A549 (cell line): ENCODE data around the gene ELFN1. TPM values are rescaled to one million over a fixed set of nuclear protein-coding genes. Genes with fewer than 3 reads are reported as not detected.

Experiments
- ATAC-seq, 2 experiments: fragments of 200-7000 bp in 1 of 2; fragments of >200 bp in 1 of 2; cut with Nextera tagmentation in 1 of 2; cut with Tn5 transposase in 1 of 2; 3 replicates each; pipeline versions ENCODE4 v1.8.0 to v1.9.1; 2018 to 2020; ENCODE audit warnings: mild to moderate bottlenecking in 1 of 2, moderate library complexity in 1 of 2
- CTCF ChIA-PET: fragments of 300-600 bp; sonication (Branson Sonifier 250); formaldehyde crosslinking; extraction: SDS; loops from one replicate; lab custom pipeline; 2021; ENCODE audit warnings: antibody characterized with exemption, inconsistent platforms; lab: Yijun Ruan, JAX
- POLR2A ChIA-PET: fragments of 350-600 bp; formaldehyde crosslinking; extraction: SDS; loops from one replicate; lab custom pipeline; 2021; ENCODE audit warnings: antibody characterized with exemption, inconsistent platforms; lab: Yijun Ruan, JAX
- DNase-seq, 2 experiments: peaks; one replicate each; pipeline versions ENCODE4 v3.0.0 to v3.0.0-alpha.2; 2011 to 2016; ENCODE audit warnings: low read depth in 1 of 2, low spot score in 1 of 2
- FAIRE-seq: peaks from 2 replicates; lab custom pipeline; 2011; peaks lifted over from hg19 to GRCh38; lab: Jason Lieb, UNC
- H3K27ac ChIP-seq, 2 experiments: fragments of >200 bp; sonication (Bioruptor Twin); formaldehyde crosslinking; 3 replicates each; pipeline ENCODE4 v1.5.1; 2016 to 2017
- H3K4me1 ChIP-seq: fragments of >200 bp; sonication (Bioruptor Twin); formaldehyde crosslinking; 3 replicates; pipeline ENCODE4 v1.6.1; 2016
- H3K4me2 ChIP-seq: fragments of >200 bp; sonication (Bioruptor Twin); formaldehyde crosslinking; 3 replicates; pipeline ENCODE4 v1.6.1; 2016
- H3K4me3 ChIP-seq: fragments of >200 bp; sonication (Bioruptor Twin); formaldehyde crosslinking; 3 replicates; pipeline ENCODE4 v1.5.1; 2016
- H3K9me3 ChIP-seq: fragments of >200 bp; sonication (Bioruptor Twin); formaldehyde crosslinking; 3 replicates; pipeline ENCODE4 v1.6.1; 2016
- BHLHE40 ChIP-seq: IDR thresholded peaks from 2 replicates; pipeline ENCODE4 v1.6.1; 2012; ENCODE audit warnings: low read depth, low read length, inconsistent platforms
- CBX2 ChIP-seq: fragments of 200-600 bp; sonication (generic); IDR thresholded peaks from 2 replicates; pipeline ENCODE4 v1.6.1; 2016; ENCODE audit warnings: low read depth, mild to moderate bottlenecking, borderline replicate concordance
- CEBPB ChIP-seq, 2 experiments: fragments of >200 bp in 1 of 2; sonication (Bioruptor Twin) in 1 of 2; formaldehyde crosslinking in 1 of 2; IDR thresholded peaks; 2 replicates each; pipeline ENCODE4 v1.6.1; 2012 to 2016
- CHD2 ChIP-seq: fragments of 150-350 bp; IDR thresholded peaks from 2 replicates; pipeline ENCODE4 v1.6.1; 2014; ENCODE audit warnings: low read length; ENCODE audit not compliant: partially characterized antibody
- EHF ChIP-seq: fragments of 250-450 bp; sonication (Bioruptor Pico); IDR thresholded peaks from 2 replicates; pipeline ENCODE4 v1.5.0; 2020; ENCODE audit warnings: mild to moderate bottlenecking
- EHMT2 ChIP-seq: fragments of 200-600 bp; sonication (generic); IDR thresholded peaks from 2 replicates; pipeline ENCODE4 v1.6.1; 2016; ENCODE audit warnings: antibody characterized with exemption, low read depth, mild to moderate bottlenecking, moderate library complexity
- EP300 ChIP-seq, 2 experiments: fragments of >200 bp; sonication (Bioruptor Twin); formaldehyde crosslinking; IDR thresholded peaks; 2 replicates in 1 of 2; 3 replicates in 1 of 2; pipeline ENCODE4 v1.6.1; 2016 to 2017
- FOSL2 ChIP-seq, 2 experiments: fragments of 450-650 bp in 1 of 2; fragments of >200 bp in 1 of 2; sonication (Bioruptor Twin) in 1 of 2; formaldehyde crosslinking; IDR thresholded peaks; 2 replicates each; pipeline versions ENCODE4 v1.5.0 to v1.6.1; 2016 to 2020; ENCODE audit warnings: mild to moderate bottlenecking in 1 of 2, moderate library complexity in 1 of 2
- GATA3 ChIP-seq: IDR thresholded peaks from 2 replicates; pipeline ENCODE4 v1.6.1; 2012; ENCODE audit warnings: borderline replicate concordance
- HOXA7 ChIP-seq: fragments of 250-450 bp; sonication (Bioruptor Pico); IDR thresholded peaks from 2 replicates; pipeline ENCODE4 v1.5.0; 2020; ENCODE audit warnings: mild to moderate bottlenecking, moderate library complexity
- HOXB13 ChIP-seq: fragments of 250-450 bp; sonication (Bioruptor Pico); IDR thresholded peaks from 2 replicates; pipeline ENCODE4 v1.5.0; 2020; ENCODE audit warnings: low read depth, mild to moderate bottlenecking, moderate library complexity
- HOXB5 ChIP-seq: fragments of 250-450 bp; sonication (Bioruptor Pico); IDR thresholded peaks from 2 replicates; pipeline ENCODE4 v1.5.0; 2020; ENCODE audit warnings: mild to moderate bottlenecking, moderate library complexity
- JUN ChIP-seq, 2 experiments: fragments of >200 bp; sonication (Bioruptor Twin); formaldehyde crosslinking; IDR thresholded peaks; 2 replicates in 1 of 2; 3 replicates in 1 of 2; pipeline ENCODE4 v1.6.1; 2016 to 2017
- KDM1A ChIP-seq: fragments of 200-600 bp; sonication (generic); IDR thresholded peaks from 2 replicates; pipeline ENCODE4 v1.6.1; 2016; ENCODE audit warnings: low read depth, mild to moderate bottlenecking
- MAZ ChIP-seq: fragments of 150-350 bp; IDR thresholded peaks from 2 replicates; pipeline ENCODE4 v1.6.1; 2014; ENCODE audit warnings: antibody characterized with exemption, low read depth, low read length, borderline replicate concordance
- MYC ChIP-seq: IDR thresholded peaks from 2 replicates; pipeline ENCODE4 v1.6.1; 2012; ENCODE audit warnings: mild to moderate bottlenecking, inconsistent platforms, low read length, improper control_type of control experiment, borderline replicate concordance
- NPAS2 ChIP-seq: fragments of 250-450 bp; sonication (Bioruptor Pico); IDR thresholded peaks from 2 replicates; pipeline ENCODE4 v1.8.0; 2022; ENCODE audit warnings: mild to moderate bottlenecking, moderate library complexity, borderline replicate concordance
- PHF8 ChIP-seq: fragments of 200-600 bp; sonication (generic); IDR thresholded peaks from 2 replicates; pipeline ENCODE4 v1.6.1; 2016; ENCODE audit warnings: low read depth, mild to moderate bottlenecking, antibody characterized with exemption, moderate library complexity, borderline replicate concordance
- POLR2AphosphoS2 ChIP-seq: conservative IDR thresholded peaks from 2 replicates; pipeline ENCODE4 v1.6.1; 2012; ENCODE audit warnings: low read length, improper control_type of control experiment, inconsistent platforms
- RAD21 ChIP-seq, 2 experiments: fragments of >200 bp in 1 of 2; sonication (Bioruptor Twin) in 1 of 2; formaldehyde crosslinking in 1 of 2; IDR thresholded peaks in 1 of 2; conservative IDR thresholded peaks in 1 of 2; 2 replicates in 1 of 2; 3 replicates in 1 of 2; pipeline ENCODE4 v1.6.1; 2012 to 2018; ENCODE audit warnings: inconsistent platforms in 1 of 2
- RFX5 ChIP-seq: fragments of 450-650 bp; IDR thresholded peaks from 2 replicates; pipeline ENCODE4 v1.7.1; 2014; ENCODE audit warnings: antibody characterized with exemption, mild to moderate bottlenecking, moderate library complexity
- SMC3 ChIP-seq: fragments of >200 bp; sonication (Bioruptor Twin); formaldehyde crosslinking; IDR thresholded peaks from 3 replicates; pipeline ENCODE4 v1.6.1; 2018; ENCODE audit warnings: inconsistent platforms
- TP53 ChIP-seq: fragments of 250-450 bp; sonication (Bioruptor Pico); IDR thresholded peaks from 2 replicates; pipeline ENCODE4 v1.5.0; 2021; ENCODE audit warnings: mild to moderate bottlenecking, moderate library complexity
- ZC3H11A ChIP-seq: fragments of 450-650 bp; IDR thresholded peaks from 2 replicates; pipeline ENCODE4 v1.6.1; 2014; ENCODE audit warnings: antibody characterized with exemption, mild to moderate bottlenecking
- WGBS: methylation state at CpG from one replicate; pipeline ENCODE4 v1.1.6; 2017; ENCODE audit errors: missing lambda C conversion rate; 5-methylcytosine and 5-hydroxymethylcytosine counted together
- polyA plus RNA-seq, 4 experiments: library from polyadenylated mRNA; depleted of rRNA in 3 of 4; stranded (reverse); fragments of >200 nt; fragmentation: RNase III in 1 of 4; extraction: RNeasy Plus Mini Kit Qiagen cat#74134 plus additional on column Dnase treatment in 1 of 4; gene quantifications; 2 replicates in 3 of 4; 3 replicates in 1 of 4; pipeline ENCODE4 v1.2.3, GENCODE V29; 2011 to 2017
- TF ChIP-seq, protein P1 (sequence below): fragments of 250-450 bp; sonication (Bioruptor Pico); IDR thresholded peaks from 2 replicates; pipeline ENCODE4 v1.5.0; 2020; ENCODE audit warnings: low read depth, mild to moderate bottlenecking, moderate library complexity
- TF ChIP-seq, protein P2 (sequence below): IDR thresholded peaks from 2 replicates; pipeline ENCODE4 v1.6.1; 2012; ENCODE audit warnings: low read depth, borderline replicate concordance
- TF ChIP-seq, protein P3 (sequence below): fragments of >200 bp; sonication (Bioruptor Twin); formaldehyde crosslinking; IDR thresholded peaks from 3 replicates; pipeline ENCODE4 v1.5.1; 2016

The ELFN1 gene
- polyA plus RNA-seq, 2 of the 4 experiments (the other 2 are of a cell fraction): 0.08 to 0.10 TPM

- DNase-seq: no peak
- no peak for TF ChIP-seq CHD2
- TF ChIP-seq BHLHE40: no peak
- TF ChIP-seq GATA3: no peak
- no peak for TF ChIP-seq POLR2AphosphoS2
- no peak for TF ChIP-seq NPAS2 (CRISPR knock-in tag)
- TF ChIP-seq EHF (CRISPR knock-in tag): no peak
- TF ChIP-seq HOXB5 (CRISPR knock-in tag): no peak
- TF ChIP-seq EP300 (IDR thresholded peaks at IDR 0.05): no peak
- 66% methylated on average over 18 of the region's 23 CpGs for WGBS
- Histone ChIP-seq H3K4me1 (0 out of 3 replicates have a peak, but pooled peaks cover 3% of the 10 kb centered on the region), H3K4me3 (no peak overlapping the region), H3K4me2 (no peak overlapping the region), H3K9me3 (no peaks in the 10 kb centered on the region), H3K27ac (no peak overlapping the region)
- ChIA-PET POLR2A (no interaction called here), CTCF (interaction anchor here (0.6 kb wide), 1 partner anchor 17 kb away, joined by 3 read pairs; no protein-coding TSS in a partner anchor)
- peak in 1 of 2 experiments; percentile 13; a peak in 3 of 6 replicates for ATAC-seq
- no peak for FAIRE-seq
Measured at GRCh38 chr7:1750541-1751021, 80.5 kb downstream of the ELFN1 start.

GRCh38 chr7:1752111-1752510, 82.0 kb downstream of the ELFN1 start:
- ChIA-PET CTCF (no interaction called here), POLR2A (no interaction called here)
- 64% methylated on average over 9 of the region's 9 CpGs for WGBS
- DNase-seq (no peak), FAIRE-seq (no peak), ATAC-seq (no peak)
- H3K9me3 ChIP-seq: no peaks in the 10 kb centered on the region
- H3K4me2 ChIP-seq: no peak overlapping the region
- H3K4me1 ChIP-seq: 0 out of 3 replicates have a peak, but pooled peaks cover 3% of the 10 kb centered on the region
- TF ChIP-seq CEBPB (IDR thresholded peaks at IDR 0.05) (no peak), MYC (no peak), CBX2 (no peak), HOXA7 (CRISPR knock-in tag) (no peak), ZC3H11A (no peak), PHF8 (no peak), EHMT2 (no peak)
- TF ChIP-seq, protein P1, sequence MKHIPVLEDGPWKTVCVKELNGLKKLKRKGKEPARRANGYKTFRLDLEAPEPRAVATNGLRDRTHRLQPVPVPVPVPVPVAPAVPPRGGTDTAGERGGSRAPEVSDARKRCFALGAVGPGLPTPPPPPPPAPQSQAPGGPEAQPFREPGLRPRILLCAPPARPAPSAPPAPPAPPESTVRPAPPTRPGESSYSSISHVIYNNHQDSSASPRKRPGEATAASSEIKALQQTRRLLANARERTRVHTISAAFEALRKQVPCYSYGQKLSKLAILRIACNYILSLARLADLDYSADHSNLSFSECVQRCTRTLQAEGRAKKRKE (CRISPR knock-in tag): no peak
- no peak overlapping the region for H3K27ac ChIP-seq
- no peak overlapping the region for H3K4me3 ChIP-seq

DNA sequence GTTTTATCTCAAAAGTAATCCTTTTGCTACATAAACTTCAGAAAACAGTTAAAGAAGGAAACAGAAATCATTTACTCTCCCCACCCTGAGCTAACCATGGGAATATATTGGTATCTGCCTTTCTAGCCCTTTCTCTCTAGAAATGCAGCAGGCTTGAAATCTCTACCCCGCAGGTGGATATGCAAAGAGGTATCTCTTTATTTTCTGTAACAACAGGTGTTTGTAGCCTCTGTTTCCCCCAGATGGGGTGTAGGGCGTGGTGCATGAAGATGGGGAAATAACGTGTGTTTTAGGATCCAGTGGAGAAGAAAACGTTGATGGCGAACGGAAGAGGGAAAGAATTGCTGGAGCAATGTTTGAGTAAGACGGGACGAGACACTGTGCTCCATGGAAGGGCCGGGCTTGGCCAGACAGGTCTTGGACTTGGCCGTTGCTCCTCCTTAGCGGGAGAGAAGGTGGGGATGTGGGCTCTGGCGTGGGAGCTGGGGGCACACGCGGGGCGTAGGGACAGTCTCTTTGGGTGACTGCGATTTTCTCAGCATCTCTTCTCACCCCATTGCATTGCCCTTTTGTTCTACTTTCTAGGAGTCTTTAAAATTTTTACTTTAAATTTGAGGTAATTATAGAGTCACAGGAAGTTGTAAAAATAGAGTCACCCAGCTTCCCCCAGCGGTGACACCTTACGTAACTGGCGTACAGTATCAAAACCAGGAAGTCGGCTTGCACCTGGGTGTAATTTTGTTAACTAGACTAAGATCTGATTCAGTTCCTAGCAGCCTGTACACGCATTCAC, 82.9 kb downstream of the ELFN1 start:
- H3K4me3 ChIP-seq: no peak overlapping the region
- H3K27ac ChIP-seq: no peak overlapping the region
- 50% methylated on average over 21 of the region's 21 CpGs for WGBS
- TF ChIP-seq SMC3 (no peak), GATA3 (no peak), FOSL2 (IDR thresholded peaks at IDR 0.05) (no peak), FOSL2 (CRISPR knock-in tag; IDR thresholded peaks at IDR 0.05) (no peak), HOXB13 (CRISPR knock-in tag) (no peak), KDM1A (no peak), RFX5 (no peak), JUN (IDR thresholded peaks at IDR 0.05) (no peak), EP300 (IDR thresholded peaks at IDR 0.05) (no peak), MAZ (no peak), CBX2 (no peak), TP53 (CRISPR knock-in tag) (no peak), MYC (no peak), RAD21 (conservative IDR thresholded peaks at IDR 0.05 in 1 of 2, IDR thresholded peaks at IDR 0.05 in 1 of 2) (no peak)
- TF ChIP-seq, protein P2, sequence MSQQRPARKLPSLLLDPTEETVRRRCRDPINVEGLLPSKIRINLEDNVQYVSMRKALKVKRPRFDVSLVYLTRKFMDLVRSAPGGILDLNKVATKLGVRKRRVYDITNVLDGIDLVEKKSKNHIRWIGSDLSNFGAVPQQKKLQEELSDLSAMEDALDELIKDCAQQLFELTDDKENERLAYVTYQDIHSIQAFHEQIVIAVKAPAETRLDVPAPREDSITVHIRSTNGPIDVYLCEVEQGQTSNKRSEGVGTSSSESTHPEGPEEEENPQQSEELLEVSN: no peak
- TF ChIP-seq, protein P3, sequence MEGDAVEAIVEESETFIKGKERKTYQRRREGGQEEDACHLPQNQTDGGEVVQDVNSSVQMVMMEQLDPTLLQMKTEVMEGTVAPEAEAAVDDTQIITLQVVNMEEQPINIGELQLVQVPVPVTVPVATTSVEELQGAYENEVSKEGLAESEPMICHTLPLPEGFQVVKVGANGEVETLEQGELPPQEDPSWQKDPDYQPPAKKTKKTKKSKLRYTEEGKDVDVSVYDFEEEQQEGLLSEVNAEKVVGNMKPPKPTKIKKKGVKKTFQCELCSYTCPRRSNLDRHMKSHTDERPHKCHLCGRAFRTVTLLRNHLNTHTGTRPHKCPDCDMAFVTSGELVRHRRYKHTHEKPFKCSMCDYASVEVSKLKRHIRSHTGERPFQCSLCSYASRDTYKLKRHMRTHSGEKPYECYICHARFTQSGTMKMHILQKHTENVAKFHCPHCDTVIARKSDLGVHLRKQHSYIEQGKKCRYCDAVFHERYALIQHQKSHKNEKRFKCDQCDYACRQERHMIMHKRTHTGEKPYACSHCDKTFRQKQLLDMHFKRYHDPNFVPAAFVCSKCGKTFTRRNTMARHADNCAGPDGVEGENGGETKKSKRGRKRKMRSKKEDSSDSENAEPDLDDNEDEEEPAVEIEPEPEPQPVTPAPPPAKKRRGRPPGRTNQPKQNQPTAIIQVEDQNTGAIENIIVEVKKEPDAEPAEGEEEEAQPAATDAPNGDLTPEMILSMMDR: no peak
- ATAC-seq: no peak
- 0 out of 3 replicates have a peak, but pooled peaks cover 3% of the 10 kb centered on the region for H3K4me1 ChIP-seq
- no peak for FAIRE-seq
- H3K9me3 ChIP-seq: no peaks in the 10 kb centered on the region
- no peak for DNase-seq
- H3K4me2 ChIP-seq: no peak overlapping the region
- ChIA-PET POLR2A (no interaction called here), CTCF (no interaction called here)
